MM.1S (cell line): Measurements from ENCODE around the gene GOLGA8J.
"Not testable (repeated sequence)": the region's sequence is repeated elsewhere in the genome, so short reads cannot be mapped to it uniquely, and the experiment has no call there.

Experiments used
- DNase-seq: peaks from one replicate; pipeline ENCODE4 v3.0.0-alpha.2; 2015
- H2AFZ ChIP-seq: fragments of 300-600 bp; sonication (generic); 2 replicates; pipeline ENCODE4 v1.6.0; 2016; ENCODE audit warnings: antibody characterized with exemption, low read length
- H3F3A ChIP-seq: fragments of 300-600 bp; sonication (generic); 2 replicates; pipeline ENCODE4 v1.6.1; 2016; ENCODE audit warnings: mild to moderate bottlenecking, antibody characterized with exemption, low read length, moderate library complexity, mixed read lengths; ENCODE audit not compliant: insufficient read depth
- H3K27ac ChIP-seq: fragments of 300-600 bp; sonication (generic); 2 replicates; pipeline ENCODE4 v1.5.1; 2016; ENCODE audit warnings: mild to moderate bottlenecking, low read length
- H3K27me3 ChIP-seq: fragments of 300-600 bp; sonication (generic); replicated peaks from 2 replicates; pipeline ENCODE4 v1.6.0; 2016; ENCODE audit warnings: low read length; ENCODE audit not compliant: insufficient read depth
- H3K36me3 ChIP-seq: fragments of 300-600 bp; sonication (generic); replicated peaks from 2 replicates; pipeline ENCODE4 v1.6.1; 2016; ENCODE audit warnings: mild to moderate bottlenecking, low read length, mixed read lengths; ENCODE audit not compliant: insufficient read depth
- H3K4me1 ChIP-seq: fragments of 300-600 bp; sonication (generic); 2 replicates; pipeline ENCODE4 v1.6.1; 2016; ENCODE audit warnings: low read length, mixed read lengths
- H3K4me2 ChIP-seq: fragments of 300-600 bp; sonication (generic); 2 replicates; pipeline ENCODE4 v1.6.0; 2016; ENCODE audit warnings: low read depth, low read length
- H3K4me3 ChIP-seq: fragments of 300-600 bp; sonication (generic); 2 replicates; pipeline ENCODE4 v1.5.1; 2016; ENCODE audit warnings: low read length, mixed read lengths
- H3K79me2 ChIP-seq: fragments of 300-600 bp; sonication (generic); 2 replicates; pipeline ENCODE4 v1.6.1; 2016; ENCODE audit warnings: mixed run types, low read length, mixed read lengths
- H3K9ac ChIP-seq: fragments of 300-600 bp; sonication (generic); 2 replicates; pipeline ENCODE4 v1.6.1; 2016; ENCODE audit warnings: low read length, mixed read lengths
- H3K9me2 ChIP-seq: fragments of 300-600 bp; sonication (generic); replicated peaks from 2 replicates; pipeline ENCODE4 v1.6.1; 2016; ENCODE audit warnings: mild to moderate bottlenecking, low read length, mixed read lengths; ENCODE audit not compliant: insufficient read depth
- H3K9me3 ChIP-seq: fragments of 300-600 bp; sonication (generic); replicated peaks from 2 replicates; pipeline ENCODE4 v1.6.1; 2016; ENCODE audit warnings: mild to moderate bottlenecking, low read length, mixed read lengths; ENCODE audit not compliant: insufficient read depth
- H4K20me1 ChIP-seq: fragments of 300-600 bp; sonication (generic); 2 replicates; pipeline ENCODE4 v1.6.1; 2016; ENCODE audit warnings: mild to moderate bottlenecking, low read length, moderate library complexity, mixed read lengths; ENCODE audit not compliant: insufficient read depth
- CTCF ChIP-seq: fragments of 300-600 bp; sonication (generic); IDR thresholded peaks from 2 replicates; pipeline ENCODE4 v1.5.1; 2016; ENCODE audit warnings: antibody characterized with exemption, low read length, mixed read lengths
- EZH2 ChIP-seq: fragments of 300-600 bp; sonication (generic); optimal IDR thresholded peaks from 2 replicates; pipeline ENCODE3; 2017; ENCODE audit warnings: low read depth, mild to moderate bottlenecking, antibody characterized with exemption, low read length, mixed read lengths
- EZH2phosphoT487 ChIP-seq: fragments of 300-600 bp; sonication (generic); IDR thresholded peaks from 2 replicates; pipeline ENCODE4 v1.6.1; 2018; ENCODE audit warnings: antibody characterized with exemption, low read length

The GOLGA8J gene

GRCh38 chr15:30042556-30042955 lies 40.2 kb upstream of the GOLGA8J start:
- H2AFZ ChIP-seq: no peak overlapping the region
- no peaks in the 10 kb centered on the region for H3K4me1 ChIP-seq
- no peak overlapping the region for H3K4me3 ChIP-seq
- no peak for DNase-seq
- H3K27ac ChIP-seq: no peak overlapping the region
- H3K9me3 ChIP-seq: no peaks in the 10 kb centered on the region
- no peak overlapping the region for H3K4me2 ChIP-seq
- no peaks in the 10 kb centered on the region for H3K79me2 ChIP-seq
- no peaks in the 10 kb centered on the region for H3F3A ChIP-seq
- H4K20me1 ChIP-seq: no peaks in the 10 kb centered on the region
- H3K27me3 ChIP-seq: no peaks in the 10 kb centered on the region
- H3K9ac ChIP-seq: no peak overlapping the region
- H3K9me2 ChIP-seq: no peaks in the 10 kb centered on the region
- no peaks in the 10 kb centered on the region for H3K36me3 ChIP-seq
- TF ChIP-seq EZH2: no peak

GRCh38 chr15:30043211-30043655 lies 39.5 kb upstream of the GOLGA8J start:
- no peak overlapping the region for H3K9ac ChIP-seq
- TF ChIP-seq CTCF (peak; percentile 18; the same call in 1 of the 2 replicates), EZH2 (no peak)
- no peaks in the 10 kb centered on the region for H3K4me1 ChIP-seq
- H4K20me1 ChIP-seq: no peaks in the 10 kb centered on the region
- H3K4me3 ChIP-seq: no peak overlapping the region
- H3K4me2 ChIP-seq: no peak overlapping the region
- no peaks in the 10 kb centered on the region for H3K27me3 ChIP-seq
- H3F3A ChIP-seq: no peaks in the 10 kb centered on the region
- no peak overlapping the region for H3K27ac ChIP-seq
- no peaks in the 10 kb centered on the region for H3K36me3 ChIP-seq
- H3K79me2 ChIP-seq: no peaks in the 10 kb centered on the region
- no peaks in the 10 kb centered on the region for H3K9me3 ChIP-seq
- peak; percentile 12 for DNase-seq
- no peak overlapping the region for H2AFZ ChIP-seq
- H3K9me2 ChIP-seq: no peaks in the 10 kb centered on the region

GRCh38 chr15:30044377-30044776 lies 38.4 kb upstream of the GOLGA8J start:
- Histone ChIP-seq H3K4me1 (no peaks in the 10 kb centered on the region), H3K27ac (no peak overlapping the region), H3K4me2 (no peak overlapping the region), H3K36me3 (no peaks in the 10 kb centered on the region), H3K9me3 (no peaks in the 10 kb centered on the region), H2AFZ (no peak overlapping the region), H3K4me3 (no peak overlapping the region), H3K9ac (no peak overlapping the region), H3K27me3 (no peaks in the 10 kb centered on the region), H4K20me1 (no peaks in the 10 kb centered on the region), H3K79me2 (no peaks in the 10 kb centered on the region), H3F3A (no peaks in the 10 kb centered on the region), H3K9me2 (no peaks in the 10 kb centered on the region)
- DNase-seq: no peak
- TF ChIP-seq EZH2: no peak
- TF ChIP-seq CTCF: no peak
- TF ChIP-seq EZH2phosphoT487: no peak

GRCh38 chr15:30044826-30045225 lies 37.9 kb upstream of the GOLGA8J start:
- not testable (repeated sequence) for H3K9ac ChIP-seq, H3K27me3 ChIP-seq, H3F3A ChIP-seq, H3K9me2 ChIP-seq, DNase-seq, H3K4me1 ChIP-seq, H3K27ac ChIP-seq, H3K9me3 ChIP-seq, H3K36me3 ChIP-seq, H3K4me2 ChIP-seq, H4K20me1 ChIP-seq, H3K4me3 ChIP-seq, H2AFZ ChIP-seq, H3K79me2 ChIP-seq

- not testable (repeated sequence) for H3K27ac ChIP-seq, H3K9me3 ChIP-seq, H3K9me2 ChIP-seq, DNase-seq, H4K20me1 ChIP-seq, H3K4me3 ChIP-seq, H3K4me1 ChIP-seq, H3K4me2 ChIP-seq, H3K36me3 ChIP-seq, H2AFZ ChIP-seq, H3K9ac ChIP-seq, H3K27me3 ChIP-seq, H3K79me2 ChIP-seq, H3F3A ChIP-seq
Measured at GRCh38 chr15:30045248-30046041, 37.3 kb upstream of the GOLGA8J start.
